AG09309 (cell line): ENCODE measurements around the gene RPAIN.

Source experiments
- DNase-seq: peaks from one replicate; pipeline ENCODE4 v3.0.0-alpha.2; 2010; ENCODE audit warnings: low read depth
- H3K4me3 ChIP-seq: 2 replicates; pipeline ENCODE4 v1.5.1; 2011; ENCODE audit warnings: mild to moderate bottlenecking, low read depth, low read length, moderate library complexity; ENCODE audit not compliant: control insufficient read depth
- CTCF ChIP-seq: IDR thresholded peaks from 2 replicates; pipeline ENCODE4 v1.5.1; 2011; ENCODE audit warnings: mild to moderate bottlenecking, low read depth, low read length, inconsistent platforms; ENCODE audit not compliant: insufficient read depth, control insufficient read depth; ENCODE audit errors: missing control alignments

The RPAIN gene

GRCh38 chr17:5478992-5479391 is 59.0 kb downstream of the RPAIN start:
- no peak for TF ChIP-seq CTCF
- no peak overlapping the region for H3K4me3 ChIP-seq
- no peak for DNase-seq

GRCh38 chr17:5480962-5481361 is 61.0 kb downstream of the RPAIN start:
- no peak overlapping the region for H3K4me3 ChIP-seq
- no peak for DNase-seq
- TF ChIP-seq CTCF, result no peak

GRCh38 chr17:5481451-5481850 is 61.5 kb downstream of the RPAIN start:
- no peak overlapping the region for H3K4me3 ChIP-seq
- no peak for TF ChIP-seq CTCF
- no peak for DNase-seq
